Breast epithelium (tissue), 4 donors: ENCODE results near the gene CDHR2. TPM values are rescaled to one million over a fixed set of nuclear protein-coding genes. Genes with fewer than 3 reads are reported as not detected.
A peak's percentile ranks its signal among the peaks of the same experiment; 100 is the strongest.

Experiments
- DNase-seq, 2 donors: peaks; one replicate each; pipeline ENCODE4 v3.0.0-alpha.2; 2019; ENCODE audit warnings: low spot score in 2 of 2
- H3K27ac ChIP-seq, 2 donors: fragments of 200-600 bp; sonication (generic) in 1 of 2; one replicate each; pipeline ENCODE4 v1.5.1; 2016 to 2019; ENCODE audit warnings: mild to moderate bottlenecking in 1 of 2
- H3K27me3 ChIP-seq, 2 donors: fragments of 200-600 bp; sonication (generic) in 1 of 2; one replicate each; pipeline versions ENCODE4 v1.5.1 to v1.6.0; 2017 to 2019; ENCODE audit warnings: control low read depth in 1 of 2, mild to moderate bottlenecking in 1 of 2
- H3K36me3 ChIP-seq: fragments of 200-600 bp; one replicate; pipeline ENCODE4 v1.5.1; 2019
- H3K4me1 ChIP-seq, 2 donors: fragments of 200-600 bp; sonication (generic); one replicate each; pipeline ENCODE4 v1.5.1; 2016 to 2019; ENCODE audit warnings: control low read depth in 1 of 2
- H3K4me3 ChIP-seq, 3 donors: fragments of 200-600 bp; sonication (generic); 1 replicate in 2 of 3; 2 replicates in 1 of 3; pipeline ENCODE4 v1.5.1; 2016 to 2019; ENCODE audit warnings: mild to moderate bottlenecking in 3 of 3, moderate library complexity in 2 of 3
- H3K9me3 ChIP-seq, 2 donors: fragments of 200-600 bp; sonication (generic) in 1 of 2; one replicate each; pipeline ENCODE4 v1.5.1; 2016 to 2019; ENCODE audit warnings: control low read depth in 1 of 2
- CTCF ChIP-seq, 3 donors: fragments of 450-650 bp; IDR thresholded peaks; one replicate each; pipeline ENCODE4 v1.5.1; 2016 to 2017; ENCODE audit warnings: antibody characterized with exemption in 3 of 3, mild to moderate bottlenecking in 3 of 3, moderate library complexity in 3 of 3
- POLR2A ChIP-seq: fragments of 450-650 bp; IDR thresholded peaks from one replicate; pipeline ENCODE4 v1.6.1; 2016; ENCODE audit warnings: antibody characterized with exemption, mild to moderate bottlenecking, moderate library complexity
- POLR2AphosphoS5 ChIP-seq, 3 donors: sonication (generic); formaldehyde crosslinking; IDR thresholded peaks; one replicate each; pipeline ENCODE4 v1.6.1; 2017; ENCODE audit warnings: antibody characterized with exemption in 3 of 3
- intact Hi-C: fragments of 100-400 bp; cut with DNase I; formaldehyde crosslinking; loops from one replicate; pipeline ENCODE4 v1.15.1; 2023; ENCODE audit warnings: low total_unique reads
- total RNA-seq, 3 donors: library from RNA; depleted of rRNA; stranded (reverse); fragments of >200 nt; gene quantifications; one replicate each; pipeline ENCODE4 v1.1.0, GENCODE V29; 2016

The CDHR2 gene
- total RNA-seq, 3 donors from 2014 or later, result 2.3 TPM; not detected in 2

- Histone ChIP-seq H3K36me3 (no peaks in the 10 kb centered on the region), H3K4me1 (peaks cover 0 to 11% of the 10 kb centered on the region in 2 donors), H3K27me3 (peaks cover 17 to 72% of the 10 kb centered on the region in 2 donors), H3K9me3 (no peaks in the 10 kb centered on the region), H3K27ac (no peak overlapping the region), H3K4me3 (no peak overlapping the region)
- no peak for TF ChIP-seq POLR2A
- TF ChIP-seq POLR2AphosphoS5 (IDR thresholded peaks at IDR 0.05), result no peak
- TF ChIP-seq CTCF (IDR thresholded peaks at IDR 0.05), result no peak
- intact Hi-C loops, result no loop called here
- DNase-seq, result no peak
These were observed 67.4 kb downstream of the CDHR2 start for GRCh38 chr5:176616511-176616910.

- Histone ChIP-seq H3K9me3 (no peaks in the 10 kb centered on the region), H3K4me1 (peaks cover 0 to 11% of the 10 kb centered on the region in 2 donors), H3K27ac (no peak overlapping the region), H3K36me3 (no peaks in the 10 kb centered on the region), H3K4me3 (peak overlapping the region in 1 of 3 donors; percentile 48), H3K27me3 (peaks cover 17 to 80% of the 10 kb centered on the region in 2 donors)
- intact Hi-C loops, result no loop called here
- TF ChIP-seq CTCF (IDR thresholded peaks at IDR 0.05) (no peak), POLR2A (no peak), POLR2AphosphoS5 (IDR thresholded peaks at IDR 0.05) (no peak)
- no peak for DNase-seq
These were observed 69.6 kb downstream of the CDHR2 start for GRCh38 chr5:176618783-176619182.

- intact Hi-C loops, result no loop called here
- H3K4me3 ChIP-seq, result peak overlapping the region in 2 of 3 donors; percentile 7 to 48
- peak in 1 of 2 donors; percentile 23 for DNase-seq
These were observed 70.0 kb downstream of the CDHR2 start for GRCh38 chr5:176619203-176619568.

GRCh38 chr5:176619569-176620332, 70.6 kb downstream of the CDHR2 start:
- peaks cover 0 to 11% of the 10 kb centered on the region in 2 donors for H3K4me1 ChIP-seq
- H3K27ac ChIP-seq, result no peak overlapping the region
- no peaks in the 10 kb centered on the region for H3K36me3 ChIP-seq
- no peak for TF ChIP-seq CTCF (IDR thresholded peaks at IDR 0.05)
- no peak for TF ChIP-seq POLR2AphosphoS5 (IDR thresholded peaks at IDR 0.05)
- no peak for TF ChIP-seq POLR2A
- DNase-seq, result no peak
- peak overlapping the region in 2 of 3 donors; percentile 7 to 48 for H3K4me3 ChIP-seq
- intact Hi-C loops, result no loop called here
- H3K27me3 ChIP-seq, result peaks cover 17 to 84% of the 10 kb centered on the region in 2 donors
- H3K9me3 ChIP-seq, result no peaks in the 10 kb centered on the region

More at GRCh38 chr5:176619203-176619568, 70.0 kb downstream of the CDHR2 start:
- Histone ChIP-seq H3K9me3 (no peaks in the 10 kb centered on the region), H3K27me3 (peaks cover 17 to 84% of the 10 kb centered on the region in 2 donors), H3K27ac (no peak overlapping the region), H3K36me3 (no peaks in the 10 kb centered on the region), H3K4me1 (peaks cover 0 to 11% of the 10 kb centered on the region in 2 donors)
- TF ChIP-seq POLR2A (no peak), POLR2AphosphoS5 (IDR thresholded peaks at IDR 0.05) (no peak)

- no peak for TF ChIP-seq POLR2A
- TF ChIP-seq POLR2AphosphoS5 (IDR thresholded peaks at IDR 0.05), result no peak
- no peak for TF ChIP-seq CTCF (IDR thresholded peaks at IDR 0.05)
- DNase-seq, result no peak
- Histone ChIP-seq H3K27me3 (peaks cover 17 to 84% of the 10 kb centered on the region in 2 donors), H3K27ac (no peak overlapping the region), H3K4me1 (peaks cover 0 to 11% of the 10 kb centered on the region in 2 donors), H3K36me3 (no peaks in the 10 kb centered on the region), H3K9me3 (no peaks in the 10 kb centered on the region), H3K4me3 (peak overlapping the region in 1 of 3 donors; percentile 48)
- intact Hi-C loops, result no loop called here
These were observed 71.3 kb downstream of the CDHR2 start for GRCh38 chr5:176620333-176620981.
